PC-9 (cell line): ENCODE data around the gene PLEKHJ1.

Experiments used
- EZH2 ChIP-seq: fragments of 200-600 bp; sonication (generic); IDR thresholded peaks from 2 replicates; pipeline ENCODE4 v1.8.0; 2017; ENCODE audit warnings: antibody characterized with exemption, low read depth
- TF ChIP-seq, protein P1 (sequence below): fragments of 200-600 bp; sonication (generic); conservative IDR thresholded peaks from 2 replicates; pipeline ENCODE4 v1.6.1; 2017; ENCODE audit warnings: mixed run types, antibody characterized with exemption, mild to moderate bottlenecking, moderate library complexity

DNA sequence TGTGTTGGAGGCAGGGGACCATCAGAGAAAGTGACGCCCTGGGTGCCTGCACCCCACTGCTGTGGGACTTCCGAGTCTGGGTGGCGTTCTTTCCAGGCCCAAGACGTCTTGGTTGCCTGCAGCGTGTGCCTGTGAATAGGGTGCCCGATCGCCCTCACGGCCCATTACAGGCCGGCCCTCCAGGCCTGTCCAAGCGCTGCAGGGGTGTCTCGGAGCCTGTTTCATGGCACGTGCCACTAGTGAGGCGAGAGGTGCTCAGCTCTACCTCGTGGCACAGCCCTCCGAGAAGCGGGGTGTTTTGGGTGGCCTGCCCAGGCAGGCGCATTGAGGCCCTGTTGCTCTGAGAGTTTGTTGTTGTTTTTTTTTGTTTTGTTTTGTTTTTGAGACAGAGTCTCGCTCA is 42.3 kb downstream of the PLEKHJ1 start:
- TF ChIP-seq, protein P1, sequence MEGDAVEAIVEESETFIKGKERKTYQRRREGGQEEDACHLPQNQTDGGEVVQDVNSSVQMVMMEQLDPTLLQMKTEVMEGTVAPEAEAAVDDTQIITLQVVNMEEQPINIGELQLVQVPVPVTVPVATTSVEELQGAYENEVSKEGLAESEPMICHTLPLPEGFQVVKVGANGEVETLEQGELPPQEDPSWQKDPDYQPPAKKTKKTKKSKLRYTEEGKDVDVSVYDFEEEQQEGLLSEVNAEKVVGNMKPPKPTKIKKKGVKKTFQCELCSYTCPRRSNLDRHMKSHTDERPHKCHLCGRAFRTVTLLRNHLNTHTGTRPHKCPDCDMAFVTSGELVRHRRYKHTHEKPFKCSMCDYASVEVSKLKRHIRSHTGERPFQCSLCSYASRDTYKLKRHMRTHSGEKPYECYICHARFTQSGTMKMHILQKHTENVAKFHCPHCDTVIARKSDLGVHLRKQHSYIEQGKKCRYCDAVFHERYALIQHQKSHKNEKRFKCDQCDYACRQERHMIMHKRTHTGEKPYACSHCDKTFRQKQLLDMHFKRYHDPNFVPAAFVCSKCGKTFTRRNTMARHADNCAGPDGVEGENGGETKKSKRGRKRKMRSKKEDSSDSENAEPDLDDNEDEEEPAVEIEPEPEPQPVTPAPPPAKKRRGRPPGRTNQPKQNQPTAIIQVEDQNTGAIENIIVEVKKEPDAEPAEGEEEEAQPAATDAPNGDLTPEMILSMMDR: no peak
- no peak for TF ChIP-seq EZH2
